HEK293 (cell line): ENCODE measurements around the gene PDE4D.

Experiments used
- CTCF ChIA-PET: fragments of 350-600 bp; formaldehyde crosslinking; extraction: SDS; loops from one replicate; lab custom pipeline; 2021; ENCODE audit warnings: antibody characterized with exemption; lab: Yijun Ruan, JAX
- POLR2A ChIA-PET: fragments of 300-600 bp; formaldehyde crosslinking; extraction: SDS; loops from one replicate; lab custom pipeline; 2020; ENCODE audit warnings: antibody characterized with exemption, inconsistent platforms; lab: Yijun Ruan, JAX
- H3K27ac ChIP-seq: fragments of 200-500 bp; sonication (Bioruptor generic); 2 replicates; pipeline ENCODE4 v1.5.1; 2014; ENCODE audit warnings: low read depth, low read length, control low read depth, inconsistent platforms; ENCODE audit errors: extremely low read depth
- H3K36me3 ChIP-seq, 2 experiments: fragments of 200-500 bp in 1 of 2; sonication (Bioruptor generic) in 1 of 2; 1 replicate in 1 of 2; 2 replicates in 1 of 2; pipeline ENCODE4 v1.5.1; 2014 to 2017; ENCODE audit warnings: inconsistent platforms in 2 of 2, low read length in 2 of 2; ENCODE audit not compliant: control insufficient read depth in 2 of 2, insufficient read depth in 1 of 2
- H3K4me1 ChIP-seq: fragments of 200-500 bp; sonication (Bioruptor generic); 2 replicates; pipeline ENCODE4 v1.5.1; 2014; ENCODE audit warnings: mild to moderate bottlenecking, low read length, inconsistent platforms; ENCODE audit not compliant: control insufficient read depth, insufficient read depth
- H3K4me3 ChIP-seq: 2 replicates; pipeline ENCODE4 v1.5.1; 2011; ENCODE audit warnings: low read depth, mild to moderate bottlenecking, control low read depth, low read length, moderate library complexity
- H3K9me3 ChIP-seq: fragments of 200-500 bp; sonication (Bioruptor generic); 2 replicates; pipeline ENCODE4 v1.5.1; 2014; ENCODE audit warnings: low read depth, low read length, inconsistent platforms; ENCODE audit not compliant: control insufficient read depth, insufficient read depth
- EGR2 ChIP-seq: fragments of 450-650 bp; formaldehyde crosslinking; IDR thresholded peaks from 2 replicates; pipeline ENCODE4 v1.5.1; 2016; ENCODE audit warnings: low read depth, missing biosample characterization, missing genetic modification characterization
- GLIS1 ChIP-seq: fragments of 450-650 bp; formaldehyde crosslinking; IDR thresholded peaks from 2 replicates; pipeline ENCODE4 v1.5.1; 2016; ENCODE audit warnings: missing biosample characterization, missing genetic modification characterization
- RBAK ChIP-seq: fragments of 450-650 bp; formaldehyde crosslinking; IDR thresholded peaks from 2 replicates; pipeline ENCODE4 v1.5.1; 2016; ENCODE audit warnings: missing biosample characterization, missing genetic modification characterization
- REPIN1 ChIP-seq: fragments of 450-650 bp; formaldehyde crosslinking; IDR thresholded peaks from 2 replicates; pipeline ENCODE4 v1.5.1; 2017; ENCODE audit warnings: missing biosample characterization, missing genetic modification characterization, low read depth
- ZBTB17 ChIP-seq: fragments of 450-650 bp; formaldehyde crosslinking; IDR thresholded peaks from 2 replicates; pipeline ENCODE4 v1.5.1; 2016; ENCODE audit warnings: missing biosample characterization, missing genetic modification characterization
- ZEB2 ChIP-seq: fragments of 450-650 bp; formaldehyde crosslinking; IDR thresholded peaks from 2 replicates; pipeline ENCODE4 v1.5.1; 2016; ENCODE audit warnings: missing biosample characterization, missing genetic modification characterization
- ZNF10 ChIP-seq: fragments of 450-650 bp; formaldehyde crosslinking; IDR thresholded peaks from 2 replicates; pipeline ENCODE4 v1.5.1; 2017; ENCODE audit warnings: missing biosample characterization, missing genetic modification characterization
- ZNF302 ChIP-seq: fragments of 450-650 bp; formaldehyde crosslinking; IDR thresholded peaks from 2 replicates; pipeline ENCODE4 v1.5.1; 2016; ENCODE audit warnings: missing biosample characterization, missing genetic modification characterization, low read depth
- ZNF311 ChIP-seq: fragments of 450-650 bp; formaldehyde crosslinking; IDR thresholded peaks from 2 replicates; pipeline ENCODE4 v1.5.1; 2017; ENCODE audit warnings: missing biosample characterization, missing genetic modification characterization, borderline replicate concordance
- ZNF423 ChIP-seq: fragments of 450-650 bp; formaldehyde crosslinking; IDR thresholded peaks from 2 replicates; pipeline ENCODE4 v1.5.1; 2016; ENCODE audit warnings: missing biosample characterization, missing genetic modification characterization
- ZNF555 ChIP-seq: fragments of 450-650 bp; formaldehyde crosslinking; conservative IDR thresholded peaks from 2 replicates; pipeline ENCODE4 v1.5.1; 2017; ENCODE audit warnings: missing biosample characterization, mild to moderate bottlenecking, missing genetic modification characterization, inconsistent platforms
- ZNF560 ChIP-seq: fragments of 450-650 bp; formaldehyde crosslinking; IDR thresholded peaks from 2 replicates; pipeline ENCODE4 v1.5.1; 2017; ENCODE audit warnings: missing biosample characterization, missing genetic modification characterization, borderline replicate concordance
- TF ChIP-seq, protein P1 (sequence below): fragments of 450-650 bp; formaldehyde crosslinking; IDR thresholded peaks from 2 replicates; pipeline ENCODE4 v1.5.1; 2016; ENCODE audit warnings: missing biosample characterization, missing genetic modification characterization
- TF ChIP-seq, protein P2 (sequence below): fragments of 450-650 bp; formaldehyde crosslinking; IDR thresholded peaks from 2 replicates; pipeline ENCODE4 v1.5.1; 2016; ENCODE audit warnings: missing biosample characterization, missing genetic modification characterization
- TF ChIP-seq, protein P3 (sequence below): fragments of 450-650 bp; formaldehyde crosslinking; IDR thresholded peaks from 2 replicates; pipeline ENCODE4 v1.5.1; 2016; ENCODE audit warnings: missing biosample characterization, missing genetic modification characterization
- TF ChIP-seq, protein P4 (sequence below): fragments of 450-650 bp; formaldehyde crosslinking; IDR thresholded peaks from 2 replicates; pipeline ENCODE4 v1.5.1; 2017; ENCODE audit warnings: missing biosample characterization, missing genetic modification characterization

Gene PDE4D

DNA sequence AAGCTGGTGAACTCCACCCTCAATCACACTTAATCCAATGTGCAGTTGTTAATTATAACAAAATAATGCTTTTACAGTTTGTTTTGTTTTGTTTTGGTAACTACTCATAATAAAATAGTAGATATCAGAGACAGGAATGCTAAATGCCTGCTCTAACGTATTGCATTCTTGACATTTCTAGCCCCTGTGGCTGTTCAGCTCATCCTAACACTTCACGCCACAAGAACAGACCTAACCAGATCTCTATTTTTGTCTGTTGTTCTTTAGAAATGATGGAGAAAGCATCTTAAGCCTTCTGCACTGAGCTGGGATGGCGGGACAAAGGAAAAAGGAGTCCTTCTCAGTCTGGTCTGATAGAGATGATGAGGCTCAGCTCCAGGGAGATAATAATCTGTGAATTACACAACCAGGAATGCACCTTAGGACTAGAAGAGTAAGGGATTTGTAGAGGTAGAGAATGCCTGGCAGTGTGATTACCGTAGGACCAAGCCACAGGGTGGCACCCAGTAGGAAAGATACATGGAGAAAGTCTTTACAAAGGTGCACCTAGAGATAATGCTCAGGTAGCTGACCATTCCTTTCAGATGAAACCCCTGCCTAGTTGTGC, 628.8 kb downstream of the PDE4D start:
- Histone ChIP-seq H3K9me3 (no peaks in the 10 kb centered on the region), H3K27ac (no peak overlapping the region), H3K36me3 (no peaks in the 10 kb centered on the region), H3K4me3 (no peak overlapping the region), H3K4me1 (peaks cover 14% of the 10 kb centered on the region)
- TF ChIP-seq, protein P1, sequence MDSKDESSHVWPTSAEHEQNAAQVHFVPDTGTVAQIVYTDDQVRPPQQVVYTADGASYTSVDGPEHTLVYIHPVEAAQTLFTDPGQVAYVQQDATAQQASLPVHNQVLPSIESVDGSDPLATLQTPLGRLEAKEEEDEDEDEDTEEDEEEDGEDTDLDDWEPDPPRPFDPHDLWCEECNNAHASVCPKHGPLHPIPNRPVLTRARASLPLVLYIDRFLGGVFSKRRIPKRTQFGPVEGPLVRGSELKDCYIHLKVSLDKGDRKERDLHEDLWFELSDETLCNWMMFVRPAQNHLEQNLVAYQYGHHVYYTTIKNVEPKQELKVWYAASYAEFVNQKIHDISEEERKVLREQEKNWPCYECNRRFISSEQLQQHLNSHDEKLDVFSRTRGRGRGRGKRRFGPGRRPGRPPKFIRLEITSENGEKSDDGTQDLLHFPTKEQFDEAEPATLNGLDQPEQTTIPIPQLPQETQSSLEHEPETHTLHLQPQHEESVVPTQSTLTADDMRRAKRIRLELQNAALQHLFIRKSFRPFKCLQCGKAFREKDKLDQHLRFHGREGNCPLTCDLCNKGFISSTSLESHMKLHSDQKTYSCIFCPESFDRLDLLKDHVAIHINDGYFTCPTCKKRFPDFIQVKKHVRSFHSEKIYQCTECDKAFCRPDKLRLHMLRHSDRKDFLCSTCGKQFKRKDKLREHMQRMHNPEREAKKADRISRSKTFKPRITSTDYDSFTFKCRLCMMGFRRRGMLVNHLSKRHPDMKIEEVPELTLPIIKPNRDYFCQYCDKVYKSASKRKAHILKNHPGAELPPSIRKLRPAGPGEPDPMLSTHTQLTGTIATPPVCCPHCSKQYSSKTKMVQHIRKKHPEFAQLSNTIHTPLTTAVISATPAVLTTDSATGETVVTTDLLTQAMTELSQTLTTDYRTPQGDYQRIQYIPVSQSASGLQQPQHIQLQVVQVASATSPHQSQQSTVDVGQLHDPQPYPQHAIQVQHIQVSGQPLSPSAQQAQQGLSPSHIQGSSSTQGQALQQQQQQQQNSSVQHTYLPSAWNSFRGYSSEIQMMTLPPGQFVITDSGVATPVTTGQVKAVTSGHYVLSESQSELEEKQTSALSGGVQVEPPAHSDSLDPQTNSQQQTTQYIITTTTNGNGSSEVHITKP (tag by site-specific recombination) = peak; percentile 38; the same call in 1 of the 2 replicates
- TF ChIP-seq ZBTB17 = 0 out of 2 replicates have a peak, but pooled peaks have one; percentile 20
- no peak for TF ChIP-seq ZNF302 (tag by site-specific recombination)
- CTCF ChIA-PET = interaction anchor here (0.7 to 0.9 kb wide), 4 partner anchors 11 to 103 kb away, joined by 3 to 4 read pairs (median 3); no protein-coding TSS in a partner anchor
- POLR2A ChIA-PET = interaction anchor here (1.3 to 1.4 kb wide), 2 partner anchors 9 to 11 kb away, joined by 4 to 6 read pairs; no protein-coding TSS in a partner anchor

DNA sequence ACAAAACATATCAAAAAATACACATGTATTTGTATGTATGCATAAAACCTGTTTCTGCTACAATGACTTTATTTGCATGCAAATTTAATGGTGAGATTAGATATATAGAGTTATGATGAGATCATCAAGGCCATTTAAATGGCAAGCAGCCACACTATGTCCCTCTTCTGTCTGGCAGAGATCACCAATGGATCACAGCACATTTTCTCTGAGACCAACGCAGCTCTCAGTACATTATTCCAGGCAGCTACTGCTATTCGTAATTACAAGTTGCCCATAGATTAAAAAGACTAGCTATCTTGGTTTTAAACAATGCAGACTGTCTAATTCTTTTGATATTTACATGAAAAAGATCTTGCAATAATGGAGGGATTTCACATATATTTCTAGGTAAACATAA, 629.5 kb downstream of the PDE4D start:
- CTCF ChIA-PET = interaction anchor here (0.6 to 0.9 kb wide), 3 partner anchors 12 to 390 kb away, joined by 3 to 4 read pairs (median 3); no protein-coding TSS in a partner anchor
- no peaks in the 10 kb centered on the region for H3K9me3 ChIP-seq
- H3K36me3 ChIP-seq = no peaks in the 10 kb centered on the region
- H3K4me3 ChIP-seq = no peak overlapping the region
- POLR2A ChIA-PET = interaction anchor here (1.3 to 1.4 kb wide), 2 partner anchors 10 to 12 kb away, joined by 4 to 6 read pairs; no protein-coding TSS in a partner anchor
- peaks cover 21% of the 10 kb centered on the region; the same call in 1 of the 2 replicates for H3K4me1 ChIP-seq
- no peak overlapping the region for H3K27ac ChIP-seq
- TF ChIP-seq ZNF311 (tag by site-specific recombination) = no peak
- TF ChIP-seq ZNF560 (tag by site-specific recombination) = no peak
- no peak for TF ChIP-seq ZNF423 (tag by site-specific recombination)
- no peak for TF ChIP-seq RBAK (tag by site-specific recombination)
- no peak for TF ChIP-seq ZNF10 (tag by site-specific recombination)
- TF ChIP-seq, protein P2, sequence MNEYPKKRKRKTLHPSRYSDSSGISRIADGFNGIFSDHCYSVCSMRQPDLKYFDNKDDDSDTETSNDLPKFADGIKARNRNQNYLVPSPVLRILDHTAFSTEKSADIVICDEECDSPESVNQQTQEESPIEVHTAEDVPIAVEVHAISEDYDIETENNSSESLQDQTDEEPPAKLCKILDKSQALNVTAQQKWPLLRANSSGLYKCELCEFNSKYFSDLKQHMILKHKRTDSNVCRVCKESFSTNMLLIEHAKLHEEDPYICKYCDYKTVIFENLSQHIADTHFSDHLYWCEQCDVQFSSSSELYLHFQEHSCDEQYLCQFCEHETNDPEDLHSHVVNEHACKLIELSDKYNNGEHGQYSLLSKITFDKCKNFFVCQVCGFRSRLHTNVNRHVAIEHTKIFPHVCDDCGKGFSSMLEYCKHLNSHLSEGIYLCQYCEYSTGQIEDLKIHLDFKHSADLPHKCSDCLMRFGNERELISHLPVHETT (tag by site-specific recombination) = no peak
- TF ChIP-seq, protein P1 (tag by site-specific recombination) = no peak
- TF ChIP-seq EGR2 (tag by site-specific recombination) = no peak
- TF ChIP-seq ZBTB17 = peak; percentile 48
- no peak for TF ChIP-seq ZNF555 (tag by site-specific recombination)
- TF ChIP-seq REPIN1 (tag by site-specific recombination) = no peak
- TF ChIP-seq, protein P3, sequence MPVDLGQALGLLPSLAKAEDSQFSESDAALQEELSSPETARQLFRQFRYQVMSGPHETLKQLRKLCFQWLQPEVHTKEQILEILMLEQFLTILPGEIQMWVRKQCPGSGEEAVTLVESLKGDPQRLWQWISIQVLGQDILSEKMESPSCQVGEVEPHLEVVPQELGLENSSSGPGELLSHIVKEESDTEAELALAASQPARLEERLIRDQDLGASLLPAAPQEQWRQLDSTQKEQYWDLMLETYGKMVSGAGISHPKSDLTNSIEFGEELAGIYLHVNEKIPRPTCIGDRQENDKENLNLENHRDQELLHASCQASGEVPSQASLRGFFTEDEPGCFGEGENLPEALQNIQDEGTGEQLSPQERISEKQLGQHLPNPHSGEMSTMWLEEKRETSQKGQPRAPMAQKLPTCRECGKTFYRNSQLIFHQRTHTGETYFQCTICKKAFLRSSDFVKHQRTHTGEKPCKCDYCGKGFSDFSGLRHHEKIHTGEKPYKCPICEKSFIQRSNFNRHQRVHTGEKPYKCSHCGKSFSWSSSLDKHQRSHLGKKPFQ (tag by site-specific recombination) = no peak
- peak; percentile 23; the same call in 1 of the 2 replicates for TF ChIP-seq GLIS1 (tag by site-specific recombination)
- TF ChIP-seq ZEB2 = no peak
- TF ChIP-seq, protein P4, sequence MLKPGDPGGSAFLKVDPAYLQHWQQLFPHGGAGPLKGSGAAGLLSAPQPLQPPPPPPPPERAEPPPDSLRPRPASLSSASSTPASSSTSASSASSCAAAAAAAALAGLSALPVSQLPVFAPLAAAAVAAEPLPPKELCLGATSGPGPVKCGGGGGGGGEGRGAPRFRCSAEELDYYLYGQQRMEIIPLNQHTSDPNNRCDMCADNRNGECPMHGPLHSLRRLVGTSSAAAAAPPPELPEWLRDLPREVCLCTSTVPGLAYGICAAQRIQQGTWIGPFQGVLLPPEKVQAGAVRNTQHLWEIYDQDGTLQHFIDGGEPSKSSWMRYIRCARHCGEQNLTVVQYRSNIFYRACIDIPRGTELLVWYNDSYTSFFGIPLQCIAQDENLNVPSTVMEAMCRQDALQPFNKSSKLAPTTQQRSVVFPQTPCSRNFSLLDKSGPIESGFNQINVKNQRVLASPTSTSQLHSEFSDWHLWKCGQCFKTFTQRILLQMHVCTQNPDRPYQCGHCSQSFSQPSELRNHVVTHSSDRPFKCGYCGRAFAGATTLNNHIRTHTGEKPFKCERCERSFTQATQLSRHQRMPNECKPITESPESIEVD (tag by site-specific recombination) = 0 out of 2 replicates have a peak, but pooled peaks have one; percentile 23
